ENCODE data around the gene ZBTB17.

DNA sequence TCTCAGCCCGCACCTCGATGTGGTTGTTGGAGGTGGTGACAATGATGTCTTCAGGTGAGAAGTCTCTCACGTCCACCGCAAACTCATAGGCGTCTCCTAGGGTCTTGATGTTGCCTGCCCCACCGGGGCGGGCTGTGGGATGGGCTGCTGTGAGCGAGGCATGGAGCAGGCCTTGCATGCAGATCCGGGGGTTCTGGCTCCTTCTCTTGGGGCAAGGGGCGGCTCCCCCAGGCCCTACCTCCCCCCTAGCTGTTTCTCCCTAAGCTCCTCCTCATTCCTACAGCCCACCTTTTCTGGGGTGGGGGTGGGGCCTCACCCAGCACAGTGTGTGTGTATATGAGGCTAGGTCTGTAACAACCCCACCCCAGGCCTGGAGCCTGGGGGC lies 41.2 kb upstream of the ZBTB17 start:
- TF ChIP-seq POLR2A (IDR thresholded peaks at IDR 0.05), result no peak
- TF ChIP-seq, protein P1, sequence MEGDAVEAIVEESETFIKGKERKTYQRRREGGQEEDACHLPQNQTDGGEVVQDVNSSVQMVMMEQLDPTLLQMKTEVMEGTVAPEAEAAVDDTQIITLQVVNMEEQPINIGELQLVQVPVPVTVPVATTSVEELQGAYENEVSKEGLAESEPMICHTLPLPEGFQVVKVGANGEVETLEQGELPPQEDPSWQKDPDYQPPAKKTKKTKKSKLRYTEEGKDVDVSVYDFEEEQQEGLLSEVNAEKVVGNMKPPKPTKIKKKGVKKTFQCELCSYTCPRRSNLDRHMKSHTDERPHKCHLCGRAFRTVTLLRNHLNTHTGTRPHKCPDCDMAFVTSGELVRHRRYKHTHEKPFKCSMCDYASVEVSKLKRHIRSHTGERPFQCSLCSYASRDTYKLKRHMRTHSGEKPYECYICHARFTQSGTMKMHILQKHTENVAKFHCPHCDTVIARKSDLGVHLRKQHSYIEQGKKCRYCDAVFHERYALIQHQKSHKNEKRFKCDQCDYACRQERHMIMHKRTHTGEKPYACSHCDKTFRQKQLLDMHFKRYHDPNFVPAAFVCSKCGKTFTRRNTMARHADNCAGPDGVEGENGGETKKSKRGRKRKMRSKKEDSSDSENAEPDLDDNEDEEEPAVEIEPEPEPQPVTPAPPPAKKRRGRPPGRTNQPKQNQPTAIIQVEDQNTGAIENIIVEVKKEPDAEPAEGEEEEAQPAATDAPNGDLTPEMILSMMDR (IDR thresholded peaks at IDR 0.05), result no peak

Data from prostate gland (tissue), 2 donors.